CD4-positive, alpha-beta T cell treated with Interleukin-6 at 100 ng/mL for 8 hours (primary cell): ENCODE measurements around the gene OSGEPL1.
"Not testable (repeated sequence)": the region's sequence is repeated elsewhere in the genome, so short reads cannot be mapped to it uniquely, and the experiment has no call there.

Source experiments
- DNase-seq: peaks from one replicate; pipeline ENCODE4 v3.0.0-alpha.2; 2020; ENCODE audit warnings: mixed read lengths, low spot score

OSGEPL1 gene

GRCh38 chr2:189751080-189751658 is 11.4 kb downstream of the OSGEPL1 start:
- peak; percentile 35 for DNase-seq

DNA sequence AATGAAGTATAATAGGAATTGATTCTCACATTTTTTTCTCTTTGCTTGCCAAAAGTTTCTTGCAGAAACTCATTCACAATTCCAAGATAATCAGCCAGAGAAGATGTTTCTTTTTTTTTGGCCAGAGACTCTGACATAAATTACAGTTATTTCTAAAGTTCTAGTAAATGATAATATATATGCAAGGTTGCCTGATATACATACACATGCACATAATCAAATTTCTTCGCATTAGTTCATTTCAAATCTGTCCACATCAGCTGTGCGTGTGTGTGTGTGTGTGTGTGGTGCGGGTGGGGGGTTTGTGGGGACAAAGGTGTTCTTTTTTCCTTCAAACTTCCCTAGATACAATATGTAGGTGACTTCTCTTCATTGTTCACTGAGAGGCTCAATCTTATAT is 33.2 kb downstream of the OSGEPL1 start:
- DNase-seq: no peak

GRCh38 chr2:189726849-189727248 is 35.7 kb downstream of the OSGEPL1 start:
- no peak for DNase-seq

DNA sequence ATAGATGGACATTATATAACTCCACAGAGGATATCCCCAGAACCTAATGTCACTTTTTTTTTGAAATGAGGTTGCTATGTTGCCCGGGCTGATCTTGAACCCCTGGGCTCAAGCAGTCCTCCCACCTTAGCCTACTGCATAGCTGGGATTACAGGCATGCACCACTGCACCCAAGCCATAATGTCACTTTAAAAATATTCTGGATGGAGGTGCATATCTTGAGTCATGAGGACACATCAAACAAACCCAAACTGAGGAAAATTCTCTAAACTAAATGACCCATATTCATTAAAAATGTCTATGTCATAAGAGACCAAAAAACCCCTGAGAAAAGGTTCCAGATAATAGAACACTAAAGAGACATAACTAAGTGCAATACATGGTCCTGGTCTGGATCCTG is 36.3 kb downstream of the OSGEPL1 start:
- no peak for DNase-seq

- DNase-seq: no peak
These were observed 39.4 kb downstream of the OSGEPL1 start for GRCh38 chr2:189723192-189723591.

DNA sequence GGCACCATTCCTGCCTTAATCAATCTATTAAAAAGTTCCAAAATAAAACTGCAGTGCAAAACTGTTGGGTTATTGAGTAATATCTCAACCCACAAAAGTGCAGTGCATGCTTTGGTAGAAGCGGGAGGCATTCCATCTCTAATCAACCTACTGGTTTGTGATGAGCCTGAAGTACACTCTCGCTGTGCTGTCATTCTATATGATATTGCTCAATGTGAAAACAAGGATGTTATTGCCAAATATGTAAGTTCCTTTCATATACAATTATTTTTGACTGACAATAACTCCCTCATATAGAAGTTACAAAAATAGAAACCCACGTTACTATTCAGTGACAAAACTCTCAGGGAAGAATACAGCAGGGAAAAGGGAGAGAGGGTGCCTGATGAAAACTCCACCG is 43.0 kb downstream of the OSGEPL1 start:
- no peak for DNase-seq

GRCh38 chr2:189717593-189717992 is 45.0 kb downstream of the OSGEPL1 start:
- DNase-seq: not testable (repeated sequence)

DNA sequence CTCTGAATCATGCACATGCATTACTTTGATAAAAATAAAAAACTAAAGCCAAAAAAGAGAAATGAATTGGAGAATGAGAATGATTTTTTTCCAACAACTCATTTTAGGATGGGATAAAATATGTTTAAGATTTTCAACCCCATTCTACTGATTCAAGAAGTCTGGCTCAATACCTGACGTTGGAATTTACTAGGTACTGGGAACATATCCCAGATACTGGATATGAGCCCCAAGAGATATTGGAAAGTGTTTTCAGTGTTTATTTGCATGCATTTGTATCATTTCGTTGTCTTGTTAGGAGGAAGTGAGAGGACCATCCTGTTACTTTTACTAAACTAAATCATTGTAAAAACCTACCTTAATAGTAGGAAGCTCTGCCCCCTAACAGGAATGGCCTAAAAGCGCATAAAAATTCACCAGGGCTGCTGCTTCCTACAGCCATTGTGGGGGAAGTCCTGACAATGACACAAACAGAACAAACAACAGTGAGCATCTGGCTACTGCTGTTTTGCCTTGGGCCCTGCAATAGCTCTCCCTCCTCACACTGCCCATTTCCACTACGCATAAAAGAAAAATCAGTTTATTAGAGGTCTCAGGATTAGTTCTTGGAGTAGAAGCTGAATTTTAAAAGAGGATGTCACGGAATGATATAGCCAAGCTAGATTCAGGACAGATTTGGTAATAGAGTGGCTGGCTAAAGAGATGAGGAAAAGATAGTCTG is 52.9 kb downstream of the OSGEPL1 start:
- DNase-seq: no peak

DNA sequence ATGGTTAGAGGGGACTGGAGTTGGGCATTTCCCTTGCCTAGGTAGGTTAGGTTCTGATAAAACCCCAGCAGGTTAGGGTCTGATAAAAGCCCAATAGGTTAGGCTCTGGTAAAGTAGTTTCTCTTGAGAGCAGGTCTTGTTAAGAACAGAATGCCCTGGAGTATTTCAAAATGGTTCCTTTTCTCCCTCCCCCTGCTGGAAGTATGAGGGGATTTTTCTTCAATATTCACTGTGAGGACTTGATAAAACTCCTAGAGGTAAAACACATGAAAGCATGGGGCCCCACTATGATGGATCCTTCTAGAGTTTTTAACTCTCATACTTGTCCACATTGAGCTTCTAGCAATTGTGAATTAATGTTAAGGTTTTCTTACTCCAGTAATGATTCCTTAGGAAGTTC is 60.5 kb downstream of the OSGEPL1 start:
- no peak for DNase-seq

- DNase-seq: no peak
These were observed 61.9 kb downstream of the OSGEPL1 start for GRCh38 chr2:189700681-189701080.

DNA sequence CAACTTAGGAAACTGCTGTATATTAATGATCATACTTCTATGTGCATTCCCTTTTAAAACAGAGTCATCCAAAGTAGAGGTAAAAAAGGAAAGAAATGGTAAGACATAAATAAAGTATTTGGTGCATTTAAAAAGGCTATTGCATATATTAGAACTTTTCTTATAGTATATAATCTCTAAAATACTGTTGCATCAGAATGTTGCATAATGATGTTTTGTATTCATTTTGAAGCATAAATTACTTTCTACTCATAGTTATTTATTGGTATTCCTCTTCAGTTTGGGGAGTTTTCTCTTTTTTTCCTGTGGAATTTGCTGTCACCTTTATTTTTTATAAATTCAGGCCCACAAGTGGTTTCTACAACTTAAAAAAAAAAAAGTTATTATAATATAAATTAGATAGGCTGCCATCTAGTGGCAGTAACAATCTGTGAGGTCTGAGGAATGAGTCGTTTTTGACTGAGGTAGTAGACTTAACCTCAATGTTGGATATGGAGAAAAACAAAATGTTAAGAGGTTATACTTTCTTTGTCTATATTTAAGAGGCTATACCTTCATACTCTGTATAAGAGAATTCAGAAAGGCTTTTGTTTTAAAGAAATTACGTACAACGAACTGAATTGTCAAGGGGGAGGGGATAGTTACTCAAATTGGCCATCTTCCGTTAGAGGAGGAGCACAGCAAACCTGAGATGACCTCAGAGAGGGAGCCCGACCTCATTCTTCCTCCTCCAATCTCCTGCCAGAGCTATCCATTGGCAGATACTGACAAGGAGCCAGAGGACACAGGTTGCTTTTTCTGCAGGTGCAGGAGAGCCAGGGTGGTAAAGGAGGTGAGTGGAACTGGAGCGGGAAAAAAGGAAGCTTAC is 64.3 kb downstream of the OSGEPL1 start:
- DNase-seq: peak; percentile 50
